Spleen (tissue), 11 donors: ENCODE results near the gene DCAF6. TPM values are rescaled to one million over a fixed set of nuclear protein-coding genes. Genes with fewer than 3 reads are reported as not detected.

Source experiments
- DNase-seq: peaks from one replicate; pipeline ENCODE4 v3.0.0-alpha.2; 2020
- H3K27ac ChIP-seq, 8 donors: fragments of 200-600 bp; sonication (generic) in 7 of 8; 1 replicate in 4 of 8; 2 replicates in 4 of 8; pipeline versions ENCODE4 v1.5.0 to v1.8.0; 2016 to 2021; ENCODE audit warnings: inconsistent platforms in 4 of 8, mild to moderate bottlenecking in 4 of 8, moderate library complexity in 1 of 8
- H3K27me3 ChIP-seq, 7 donors: fragments of 200-600 bp; sonication (generic) in 6 of 7; replicated peaks in 1 of 7; 1 replicate in 4 of 7; 2 replicates in 3 of 7; pipeline versions ENCODE4 v1.5.0 to v1.8.0; 2016 to 2021; ENCODE audit warnings: inconsistent platforms in 3 of 7, mild to moderate bottlenecking in 1 of 7
- H3K36me3 ChIP-seq, 6 donors: fragments of 200-600 bp; sonication (generic) in 5 of 6; 1 replicate in 4 of 6; 2 replicates in 2 of 6; pipeline versions ENCODE4 v1.5.0 to v1.8.0; 2016 to 2021; ENCODE audit warnings: inconsistent platforms in 2 of 6
- H3K4me1 ChIP-seq, 6 donors: fragments of 200-600 bp; sonication (generic) in 5 of 6; 1 replicate in 3 of 6; 2 replicates in 3 of 6; pipeline versions ENCODE4 v1.5.0 to v1.8.0; 2016 to 2021; ENCODE audit warnings: inconsistent platforms in 3 of 6
- H3K4me3 ChIP-seq, 8 donors: fragments of 200-600 bp; sonication (generic) in 7 of 8; 1 replicate in 4 of 8; 2 replicates in 4 of 8; pipeline versions ENCODE4 v1.5.0 to v1.8.0; 2016 to 2021; ENCODE audit warnings: inconsistent platforms in 4 of 8, mild to moderate bottlenecking in 4 of 8, moderate library complexity in 2 of 8
- H3K9me3 ChIP-seq, 8 donors: fragments of 200-600 bp; sonication (generic) in 7 of 8; 1 replicate in 4 of 8; 2 replicates in 4 of 8; pipeline versions ENCODE4 v1.5.0 to v1.8.0; 2016 to 2021; ENCODE audit warnings: inconsistent platforms in 4 of 8
- CTCF ChIP-seq, 11 experiments: fragments of 200-600 bp in 7 of 11; fragments of 450-650 bp in 4 of 11; sonication (generic) in 4 of 11; IDR thresholded peaks in 8 of 11; conservative IDR thresholded peaks in 3 of 11; 1 replicate in 7 of 11; 2 replicates in 4 of 11; pipeline versions ENCODE4 v1.4.0 to v1.8.0; 2016 to 2021; ENCODE audit warnings: antibody characterized with exemption in 11 of 11, inconsistent platforms in 4 of 11, mild to moderate bottlenecking in 1 of 11
- POLR2A ChIP-seq, 3 donors: fragments of 450-650 bp; IDR thresholded peaks; one replicate each; pipeline ENCODE4 v1.5.1; 2017; ENCODE audit warnings: antibody characterized with exemption in 3 of 3, mild to moderate bottlenecking in 1 of 3
- POLR2AphosphoS5 ChIP-seq, 3 donors: sonication (generic); formaldehyde crosslinking; IDR thresholded peaks; one replicate each; pipeline ENCODE4 v1.5.1; 2017; ENCODE audit warnings: antibody characterized with exemption in 3 of 3
- WGBS, 5 donors: extraction: QIAGEN DNeasy Blood & Tissue Kit in 3 of 5; methylation state at CpG; one replicate each; pipeline versions ENCODE4 v1.1.5 to v1.1.7; 2013 to 2018; 5-methylcytosine and 5-hydroxymethylcytosine counted together
- intact Hi-C: fragments of 100-400 bp; cut with DNase I; formaldehyde crosslinking; loops from one replicate; pipeline ENCODE4 v1.15.0; 2023; ENCODE audit warnings: low total_unique reads
- polyA plus RNA-seq, 3 donors: library from polyadenylated mRNA; stranded (reverse); fragments of 200-250 nt; gene quantifications; one replicate each; pipeline ENCODE4 v1.2.1, GENCODE V29; 2013
- total RNA-seq, 7 donors: library from RNA; depleted of rRNA in 3 of 7; stranded (reverse); fragments of >200 nt in 3 of 7; fragmentation: NEBNext Ultra II Directional in 4 of 7; extraction: Animal tissue kit (Norgen Biotek cat#: 25700) in 4 of 7; gene quantifications; one replicate each; pipeline versions ENCODE4 v1.1.0 to v1.2.1, GENCODE V29; 2016 to 2021
- donor health status: healthy with polysubstance abuse.
- donor health status: DM: no; HTN: no; CAD: no; lungs with moderate emphysema.
- donor health status: DM: no; HTN: no; CAD: no.
- donor health status: Bipolar disorder and iron deficiency.
- donor health status: healthy.
- donor health status: DM: no; HTN: no; CAD: no.
- donor health status: DM: yes; HTN: yes; CAD: no.

The DCAF6 gene
- total and polyA plus RNA-seq, 10 donors, result 19.2 to 76.6 (median 43.6) TPM

- Histone ChIP-seq H3K4me3 (no peak overlapping the region), H3K36me3 (peaks cover 0 to 71% (median 30%) of the 10 kb centered on the region in 6 donors), H3K9me3 (no peaks in the 10 kb centered on the region), H3K27ac (no peak overlapping the region), H3K4me1 (no peaks in the 10 kb centered on the region), H3K27me3 (no peaks in the 10 kb centered on the region)
- TF ChIP-seq POLR2AphosphoS5 (IDR thresholded peaks at IDR 0.05) (no peak), POLR2A (IDR thresholded peaks at IDR 0.05) (no peak), CTCF (IDR thresholded peaks at IDR 0.05 in 8 of 11, conservative IDR thresholded peaks at IDR 0.05 in 3 of 11) (no peak)
- no peak for DNase-seq
- 79 to 95% (median 88%) methylated on average over 1 of the region's 1 CpG for WGBS, 5 donors
- intact Hi-C loops, result no loop called here
Observed at GRCh38 chr1:168019407-168019806, 82.9 kb downstream of the DCAF6 start.

- no peak for DNase-seq
- 88 to 92% (median 91%) methylated on average over 5 of the region's 5 CpGs for WGBS, 5 donors
- intact Hi-C loops, result no loop called here
Observed at GRCh38 chr1:168031198-168031597, 94.7 kb downstream of the DCAF6 start.

GRCh38 chr1:168031627-168032026 lies 95.1 kb downstream of the DCAF6 start:
- TF ChIP-seq POLR2A (IDR thresholded peaks at IDR 0.05) (no peak), POLR2AphosphoS5 (IDR thresholded peaks at IDR 0.05) (no peak), CTCF (IDR thresholded peaks at IDR 0.05 in 8 of 11, conservative IDR thresholded peaks at IDR 0.05 in 3 of 11) (no peak)
- 83 to 92% (median 89%) methylated on average over 4 of the region's 4 CpGs for WGBS, 5 donors
- intact Hi-C loops, result no loop called here

More at GRCh38 chr1:168031198-168031597, 94.7 kb downstream of the DCAF6 start:
- Histone ChIP-seq H3K4me1 (no peaks in the 10 kb centered on the region), H3K36me3 (peaks cover 0 to 25% (median 0%) of the 10 kb centered on the region in 6 donors), H3K9me3 (no peaks in the 10 kb centered on the region), H3K27ac (peak overlapping the region in 2 of 8 donors; percentile 39), H3K27me3 (no peaks in the 10 kb centered on the region), H3K4me3 (no peak overlapping the region)
- TF ChIP-seq POLR2AphosphoS5 (IDR thresholded peaks at IDR 0.05) (no peak), POLR2A (IDR thresholded peaks at IDR 0.05) (no peak), CTCF (IDR thresholded peaks at IDR 0.05 in 8 of 11, conservative IDR thresholded peaks at IDR 0.05 in 3 of 11) (no peak)

GRCh38 chr1:168032029-168032428 lies 95.5 kb downstream of the DCAF6 start:
- peak overlapping the region in 3 of 8 donors; percentile 6 to 39 (median 39) for H3K27ac ChIP-seq
- TF ChIP-seq POLR2A (IDR thresholded peaks at IDR 0.05), result no peak
- H3K4me1 ChIP-seq, result no peaks in the 10 kb centered on the region
- H3K4me3 ChIP-seq, result no peak overlapping the region
- 50 to 82% (median 66%) methylated on average over 1 of the region's 1 CpG for WGBS, 5 donors
- no peaks in the 10 kb centered on the region for H3K9me3 ChIP-seq
- H3K27me3 ChIP-seq, result no peaks in the 10 kb centered on the region
- intact Hi-C loops, result no loop called here
- H3K36me3 ChIP-seq, result peaks cover 0 to 17% (median 0%) of the 10 kb centered on the region in 6 donors
- DNase-seq, result no peak

More at GRCh38 chr1:168031627-168032026, 95.1 kb downstream of the DCAF6 start:
- H3K27me3 ChIP-seq, result no peaks in the 10 kb centered on the region
- peaks cover 0 to 21% (median 0%) of the 10 kb centered on the region in 6 donors for H3K36me3 ChIP-seq
- peak overlapping the region in 3 of 8 donors; percentile 6 to 39 (median 39) for H3K27ac ChIP-seq
- H3K4me3 ChIP-seq, result no peak overlapping the region
- H3K4me1 ChIP-seq, result no peaks in the 10 kb centered on the region
- no peak for DNase-seq
- H3K9me3 ChIP-seq, result no peaks in the 10 kb centered on the region

- H3K4me1 ChIP-seq, result no peaks in the 10 kb centered on the region
- DNase-seq, result no peak
- H3K9me3 ChIP-seq, result no peaks in the 10 kb centered on the region
- H3K27ac ChIP-seq, result no peak overlapping the region
- H3K27me3 ChIP-seq, result no peaks in the 10 kb centered on the region
- WGBS, 5 donors, result 96 to 98% (median 97%) methylated on average over 5 of the region's 5 CpGs
- TF ChIP-seq CTCF (IDR thresholded peaks at IDR 0.05 in 8 of 11, conservative IDR thresholded peaks at IDR 0.05 in 3 of 11) (no peak), POLR2A (IDR thresholded peaks at IDR 0.05) (no peak), POLR2AphosphoS5 (IDR thresholded peaks at IDR 0.05) (no peak)
- H3K36me3 ChIP-seq, result peaks cover 0 to 13% (median 0%) of the 10 kb centered on the region in 6 donors
- intact Hi-C loops, result no loop called here
- no peak overlapping the region for H3K4me3 ChIP-seq
Observed at GRCh38 chr1:168035345-168035744, 98.9 kb downstream of the DCAF6 start.
